HUDEP-2 (cell line): ENCODE data around the gene ANAPC2.
"Not testable (repeated sequence)": the region's sequence is repeated elsewhere in the genome, so short reads cannot be mapped to it uniquely, and the experiment has no call there.

Experiments
- DNase-seq, 76 experiments: peaks; one replicate each; lab custom pipeline; 2025; ENCODE audit not compliant: unreplicated experiment in 76 of 76; lab: John Stamatoyannopoulos, UW

ANAPC2 gene

DNA sequence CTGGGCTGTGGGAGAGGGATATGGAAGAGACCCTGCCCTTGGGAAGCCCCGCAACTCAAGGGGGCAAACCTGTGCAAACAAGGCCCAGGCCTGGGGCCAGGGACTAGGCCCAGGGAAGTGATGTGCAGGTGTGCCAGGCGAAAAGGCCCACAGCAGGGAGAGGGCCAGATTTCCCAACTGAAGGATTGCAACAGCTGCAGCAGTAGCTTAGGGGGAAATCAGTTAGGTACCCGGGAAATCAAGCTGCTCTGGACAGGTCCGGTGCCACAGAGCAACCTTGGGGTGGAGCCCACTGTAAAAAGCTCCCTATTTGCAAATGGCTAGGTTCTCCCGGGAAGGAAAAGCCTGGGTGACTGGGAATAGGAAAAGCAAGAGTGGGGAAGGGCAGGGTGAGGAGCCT, 39.0 kb downstream of the ANAPC2 start:
- DNase-seq: no peak

DNA sequence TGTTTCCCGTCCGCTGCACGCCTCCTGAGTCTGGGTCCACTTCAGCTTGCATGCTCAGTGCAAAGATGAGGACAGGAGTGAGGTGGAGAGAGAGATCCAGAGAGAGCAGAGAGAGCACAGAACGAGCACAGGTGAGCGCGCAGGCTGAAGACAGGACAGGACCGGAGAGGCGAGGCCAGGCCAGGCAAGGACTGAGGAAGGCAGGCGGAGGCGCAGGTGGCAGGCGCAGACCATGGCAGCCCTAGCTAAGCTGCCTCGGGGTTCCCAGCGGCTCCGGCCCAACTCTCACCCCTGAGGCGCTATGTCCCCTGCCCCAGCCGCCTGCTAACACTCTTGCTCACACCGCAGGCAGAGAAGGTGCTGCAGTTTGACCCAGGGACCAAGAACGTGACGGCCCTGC, 39.7 kb downstream of the ANAPC2 start:
- DNase-seq: no peak

DNA sequence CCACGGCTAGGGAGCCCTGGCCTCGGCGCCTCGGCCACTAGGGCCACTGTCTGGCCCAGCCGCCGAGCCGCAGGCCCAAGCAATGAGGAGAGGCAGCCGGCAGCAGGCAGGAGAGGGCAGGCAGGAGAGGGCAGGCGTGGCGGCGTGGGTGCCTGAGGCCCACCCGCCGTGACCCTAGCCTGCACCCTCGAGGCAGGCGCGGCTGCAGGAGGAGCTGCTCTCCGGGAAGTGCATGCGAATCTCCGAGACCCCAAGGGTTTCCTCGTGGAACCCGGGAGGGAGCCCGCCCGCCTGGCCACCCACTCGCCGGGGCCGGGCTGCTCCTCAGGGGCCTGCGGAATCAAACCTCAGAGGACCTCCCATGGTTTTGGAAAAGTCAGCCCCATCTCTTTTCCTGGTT, 40.1 kb downstream of the ANAPC2 start:
- DNase-seq: no peak

DNA sequence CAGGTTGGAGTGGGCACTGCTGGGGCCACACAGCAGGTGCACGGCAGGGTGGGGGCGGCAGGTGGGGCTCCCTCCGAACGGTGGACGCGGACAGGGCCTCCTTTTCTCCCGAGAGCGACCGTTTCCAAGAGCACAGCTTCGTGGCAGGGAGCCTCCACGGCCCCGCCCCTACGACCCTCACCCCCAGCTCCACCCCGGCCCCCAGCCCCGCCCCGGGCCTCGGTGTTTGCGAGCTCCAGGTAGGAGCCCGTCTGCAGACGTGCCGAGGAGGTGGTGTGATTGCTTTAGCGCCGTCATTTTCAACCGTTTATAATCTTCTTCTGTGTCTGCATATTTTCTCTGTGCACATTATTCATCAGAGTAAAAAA, 40.6 kb downstream of the ANAPC2 start:
- DNase-seq: no peak

DNA sequence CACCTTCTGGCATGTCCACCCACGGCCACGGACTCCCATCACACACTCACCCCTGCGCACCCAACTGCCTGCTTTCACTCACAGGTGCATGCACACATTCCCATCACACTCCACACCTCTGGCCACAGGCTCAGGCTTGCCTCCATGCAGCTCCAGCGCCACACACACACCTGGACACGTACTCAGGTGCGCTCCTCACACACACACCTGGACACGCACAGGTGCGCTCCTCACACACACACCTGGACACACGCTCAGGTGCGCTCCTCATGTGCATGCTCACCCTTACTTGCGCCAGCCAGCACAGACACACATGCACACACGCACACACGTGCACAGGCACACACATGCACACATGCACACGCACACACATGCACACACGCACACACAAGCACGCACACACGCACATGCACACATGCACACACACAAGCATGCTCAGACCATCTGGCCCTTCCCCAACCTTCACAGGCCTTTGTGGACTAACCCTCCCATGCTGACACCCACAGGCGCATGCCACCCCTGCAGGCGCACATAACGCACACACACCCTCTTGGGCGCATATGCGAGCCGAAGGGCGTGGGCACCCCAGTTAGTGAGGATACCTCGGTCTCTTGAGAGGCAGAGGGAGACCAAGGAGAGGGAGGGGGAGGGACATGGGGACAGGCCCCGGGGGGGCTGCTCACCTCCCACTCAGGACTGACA, 41.1 kb downstream of the ANAPC2 start:
- no peak for DNase-seq

DNA sequence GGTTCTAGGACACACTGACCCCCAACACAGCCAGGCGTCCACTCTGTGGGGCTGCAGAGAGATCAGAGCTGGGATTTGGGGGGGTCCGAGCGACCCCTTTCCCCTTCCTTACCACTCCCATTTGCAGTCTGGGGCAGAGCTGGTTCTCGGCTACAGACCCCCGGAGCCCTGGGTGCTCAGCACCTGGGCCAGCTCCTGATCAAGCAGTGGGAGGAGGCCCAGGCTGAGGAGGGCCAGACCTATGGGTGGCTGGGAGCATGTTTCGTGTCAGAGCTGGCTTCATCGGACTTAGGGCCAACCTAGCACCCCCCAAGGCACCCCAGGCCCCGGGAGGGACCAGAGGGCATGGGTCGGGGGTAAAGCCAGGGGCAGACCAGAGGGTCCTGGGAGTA, 41.8 kb downstream of the ANAPC2 start:
- no peak for DNase-seq

DNA sequence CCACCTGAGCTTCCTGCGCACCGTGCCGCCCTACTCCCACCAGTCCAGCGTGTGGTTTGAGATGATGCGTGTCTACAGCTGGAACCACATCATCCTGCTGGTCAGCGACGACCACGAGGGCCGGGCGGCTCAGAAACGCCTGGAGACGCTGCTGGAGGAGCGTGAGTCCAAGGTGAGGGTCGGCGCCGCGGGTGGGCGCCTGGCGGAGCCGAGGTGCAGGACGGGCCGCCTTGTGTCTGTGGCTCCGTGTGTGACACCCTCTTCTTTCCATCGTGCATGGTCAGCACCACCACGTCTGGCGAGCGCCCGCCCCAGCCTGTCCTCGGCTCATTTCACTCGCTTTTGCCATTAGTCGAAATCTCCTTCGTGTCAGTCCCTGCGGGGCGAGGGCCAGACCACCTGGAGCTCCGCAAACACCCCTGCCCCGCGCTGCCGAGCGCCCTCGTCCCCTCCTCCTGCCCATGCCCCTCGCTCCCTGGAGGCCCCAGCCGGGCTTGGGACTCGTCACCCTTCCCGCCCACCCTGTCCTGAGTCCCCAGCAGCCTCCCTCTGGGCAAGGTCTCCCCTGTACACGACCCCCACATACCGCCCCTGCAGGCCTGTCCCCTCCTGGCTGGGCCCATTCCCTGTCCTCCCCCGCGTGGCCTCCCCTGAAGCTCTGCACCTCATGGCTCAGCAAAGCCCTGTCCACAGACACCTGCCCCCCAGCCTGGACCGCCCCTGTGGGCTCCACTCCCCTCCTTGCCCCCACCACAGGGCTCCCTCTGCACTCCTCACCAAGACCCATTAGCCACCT, 42.4 kb downstream of the ANAPC2 start:
- DNase-seq: no peak

DNA sequence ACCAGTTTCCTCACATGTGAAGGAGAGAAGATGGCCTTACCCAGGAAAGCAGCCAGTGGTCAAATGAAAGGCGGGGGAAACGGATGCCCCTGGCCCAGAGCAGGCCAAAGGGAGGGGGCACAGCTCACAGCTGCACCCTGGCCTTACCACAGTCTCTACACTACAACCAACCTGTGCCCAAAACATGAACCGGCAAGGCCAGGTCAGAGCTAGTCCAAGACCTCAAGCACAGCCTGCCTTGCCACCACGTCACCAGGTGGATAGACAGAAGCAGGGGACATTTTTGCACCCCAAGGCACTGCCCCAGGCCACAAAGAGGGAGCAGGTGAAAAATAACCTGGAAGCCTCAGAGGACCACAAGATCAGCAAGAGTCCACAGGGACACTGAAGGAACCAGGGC, 44.9 kb downstream of the ANAPC2 start:
- no peak for DNase-seq

DNA sequence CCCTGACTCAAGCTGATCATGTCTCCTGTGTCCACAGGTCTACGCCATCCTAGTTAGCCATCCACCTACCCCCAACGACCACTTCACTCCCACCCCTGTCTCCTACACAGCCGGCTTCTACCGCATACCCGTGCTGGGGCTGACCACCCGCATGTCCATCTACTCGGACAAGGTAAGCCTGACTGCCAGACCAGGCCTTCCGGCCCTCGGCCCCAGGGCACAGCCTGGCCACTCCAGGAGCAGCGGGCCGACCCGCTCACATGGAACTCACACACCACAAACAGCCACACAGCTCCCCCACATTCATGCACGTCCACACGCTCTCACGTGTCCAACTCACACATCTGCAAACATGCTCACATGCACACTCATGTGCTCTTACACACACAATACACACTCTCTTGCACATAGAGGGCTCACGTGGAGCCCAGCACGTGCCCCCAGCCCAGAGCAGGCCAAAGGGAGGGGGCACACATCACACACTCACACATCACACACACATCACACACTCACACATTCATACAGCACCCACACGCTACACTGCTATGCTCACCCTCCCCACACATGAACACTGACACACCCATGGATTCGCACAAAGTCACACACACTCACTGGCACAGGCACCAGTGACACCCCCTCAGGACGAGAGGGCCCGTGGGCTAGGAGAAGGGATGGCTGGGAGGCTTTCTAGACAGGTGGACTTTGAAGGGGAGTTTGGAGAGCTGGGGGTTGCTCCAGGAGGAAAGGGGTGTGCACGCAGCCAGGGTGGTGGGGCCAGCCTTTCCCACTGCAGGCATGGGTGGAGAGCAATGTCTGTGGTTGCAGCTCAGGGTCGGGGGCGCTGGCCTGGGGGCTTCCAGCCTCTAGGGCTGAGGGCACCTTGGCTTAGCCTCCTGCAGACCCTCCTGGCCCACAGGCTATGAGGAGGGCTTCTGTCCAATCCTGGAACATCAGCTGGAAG, 46.1 kb downstream of the ANAPC2 start:
- no peak for DNase-seq

DNA sequence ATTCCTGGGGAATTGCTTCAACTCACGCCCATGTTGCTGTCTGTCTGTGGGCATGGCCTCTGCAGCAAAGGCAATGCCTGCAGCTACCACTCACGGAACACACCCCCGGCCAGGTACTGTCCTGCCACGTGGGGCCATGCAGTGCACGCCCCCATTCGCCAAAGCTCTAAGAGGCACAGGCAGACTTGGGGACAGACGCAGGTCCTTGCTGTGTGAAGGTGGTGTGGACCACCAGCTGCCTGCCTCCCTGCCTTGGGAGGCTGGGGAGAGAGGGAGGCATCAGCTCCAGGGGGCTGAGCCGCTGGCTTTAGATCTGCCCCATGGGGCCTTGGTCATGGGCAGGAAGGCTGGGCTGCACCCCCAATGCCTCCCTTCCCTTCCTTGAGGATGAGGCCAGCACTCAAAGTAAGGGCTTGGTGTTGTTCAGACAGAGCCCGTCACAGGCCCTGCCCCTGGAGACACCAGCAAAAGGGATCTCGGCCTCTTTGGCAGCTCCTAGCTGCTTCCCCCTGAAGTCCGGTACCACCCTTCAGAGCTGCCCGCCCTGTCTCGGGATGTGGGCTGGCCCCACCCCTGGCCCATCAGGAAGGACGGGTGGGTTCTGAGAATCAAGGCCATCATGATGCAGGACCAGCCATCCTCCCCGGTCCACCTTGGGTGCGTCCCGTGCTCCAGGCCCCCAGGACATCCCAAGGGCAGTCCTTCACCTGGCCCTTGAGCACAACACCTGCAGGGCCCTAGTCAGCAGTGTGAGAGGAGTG, 47.1 kb downstream of the ANAPC2 start:
- no peak for DNase-seq

DNA sequence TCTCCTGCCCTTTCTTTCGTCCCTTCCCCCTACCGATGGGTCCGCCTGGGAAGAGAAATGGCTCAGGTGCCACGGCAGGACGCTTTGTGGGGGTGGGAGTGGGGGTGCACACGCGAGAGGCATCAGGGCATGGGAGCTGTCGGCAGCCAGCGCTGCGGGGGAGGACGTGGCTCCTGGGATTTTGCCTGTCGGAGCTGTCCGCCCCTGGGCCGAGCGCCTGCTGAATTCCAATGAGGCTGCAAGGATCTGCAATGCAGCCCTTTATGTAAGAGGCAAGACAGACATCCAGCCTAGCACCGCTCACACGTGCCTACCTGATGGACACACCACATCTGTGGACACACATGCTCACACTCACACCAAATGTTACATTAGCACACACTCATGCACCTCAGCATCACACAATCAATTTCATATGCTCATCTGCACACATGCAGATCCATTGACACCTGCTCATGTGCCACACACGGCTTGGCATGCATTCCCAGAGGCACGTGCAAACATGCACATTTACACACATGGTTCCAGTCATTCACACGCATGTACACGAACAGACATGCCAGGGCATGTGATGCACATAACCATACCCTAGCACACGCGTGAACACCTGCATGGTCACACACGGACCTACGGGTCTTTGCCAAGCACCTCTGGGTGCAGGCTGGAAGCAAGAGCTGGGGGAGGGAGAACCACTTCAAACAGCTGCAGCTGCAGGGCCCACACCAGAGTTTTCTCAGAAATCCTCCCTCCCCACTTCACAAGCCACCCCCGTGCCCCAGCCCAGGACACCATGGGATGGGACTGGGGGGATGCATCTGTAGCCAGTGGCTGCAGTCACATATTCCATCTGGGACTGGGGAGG, 48.0 kb downstream of the ANAPC2 start:
- DNase-seq: no peak

DNA sequence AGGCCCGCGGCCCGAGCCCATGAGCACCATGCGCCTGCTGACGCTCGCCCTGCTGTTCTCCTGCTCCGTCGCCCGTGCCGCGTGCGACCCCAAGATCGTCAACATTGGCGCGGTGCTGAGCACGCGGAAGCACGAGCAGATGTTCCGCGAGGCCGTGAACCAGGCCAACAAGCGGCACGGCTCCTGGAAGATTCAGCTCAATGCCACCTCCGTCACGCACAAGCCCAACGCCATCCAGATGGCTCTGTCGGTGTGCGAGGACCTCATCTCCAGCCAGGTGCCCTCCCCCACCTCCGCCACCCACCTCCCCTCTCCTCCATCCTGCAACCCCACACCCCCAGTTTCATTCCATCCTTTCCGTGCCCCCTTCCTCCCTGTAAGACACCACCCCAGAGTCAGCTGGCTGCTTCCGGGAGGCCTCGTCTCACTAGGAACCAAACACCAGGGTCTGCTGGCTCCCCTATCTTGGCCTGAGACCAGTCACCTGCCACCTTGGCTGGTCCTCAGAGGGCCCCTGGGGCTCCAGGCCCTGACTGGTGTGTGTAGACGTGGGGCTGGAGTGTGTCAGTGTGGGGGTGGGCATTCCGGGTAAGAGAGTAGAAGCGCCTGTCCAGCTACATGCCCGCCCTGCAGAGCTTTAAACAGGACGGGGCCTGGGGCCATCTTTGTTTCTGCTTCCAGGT, 48.8 kb downstream of the ANAPC2 start:
- no peak for DNase-seq

DNA sequence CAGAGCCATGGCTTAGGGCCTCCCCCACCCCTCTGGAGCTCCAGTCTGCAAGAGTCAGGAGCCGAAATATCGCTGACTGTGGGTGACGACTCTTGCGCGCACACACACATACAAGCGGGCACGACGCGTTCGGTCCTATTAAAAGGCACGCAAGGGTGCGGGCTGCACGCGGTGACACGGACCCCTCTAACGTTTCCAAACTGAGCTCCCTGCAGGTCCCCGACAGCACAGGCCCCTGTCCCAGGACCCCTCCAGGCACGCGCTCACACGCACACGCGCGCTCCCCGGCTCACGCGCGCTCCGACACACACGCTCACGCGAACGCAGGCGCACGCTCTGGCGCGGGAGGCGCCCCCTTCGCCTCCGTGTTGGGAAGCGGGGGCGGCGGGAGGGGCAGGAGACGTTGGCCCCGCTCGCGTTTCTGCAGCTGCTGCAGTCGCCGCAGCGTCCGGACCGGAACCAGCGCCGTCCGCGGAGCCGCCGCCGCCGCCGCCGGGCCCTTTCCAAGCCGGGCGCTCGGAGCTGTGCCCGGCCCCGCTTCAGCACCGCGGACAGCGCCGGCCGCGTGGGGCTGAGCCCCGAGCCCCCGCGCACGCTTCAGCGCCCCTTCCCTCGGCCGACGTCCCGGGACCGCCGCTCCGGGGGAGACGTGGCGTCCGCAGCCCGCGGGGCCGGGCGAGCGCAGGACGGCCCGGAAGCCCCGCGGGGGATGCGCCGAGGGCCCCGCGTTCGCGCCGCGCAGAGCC, 49.5 kb downstream of the ANAPC2 start, which contains the start of gene GRIN1:
TSS of gene GRIN1 (plus strand) at position 433 of the 746 bp plus-strand sequence. CDS start 333 bp downstream, outside the sequence.
- peak in 4 of 76 experiments; percentile 14 to 46 (median 28) for DNase-seq

DNA sequence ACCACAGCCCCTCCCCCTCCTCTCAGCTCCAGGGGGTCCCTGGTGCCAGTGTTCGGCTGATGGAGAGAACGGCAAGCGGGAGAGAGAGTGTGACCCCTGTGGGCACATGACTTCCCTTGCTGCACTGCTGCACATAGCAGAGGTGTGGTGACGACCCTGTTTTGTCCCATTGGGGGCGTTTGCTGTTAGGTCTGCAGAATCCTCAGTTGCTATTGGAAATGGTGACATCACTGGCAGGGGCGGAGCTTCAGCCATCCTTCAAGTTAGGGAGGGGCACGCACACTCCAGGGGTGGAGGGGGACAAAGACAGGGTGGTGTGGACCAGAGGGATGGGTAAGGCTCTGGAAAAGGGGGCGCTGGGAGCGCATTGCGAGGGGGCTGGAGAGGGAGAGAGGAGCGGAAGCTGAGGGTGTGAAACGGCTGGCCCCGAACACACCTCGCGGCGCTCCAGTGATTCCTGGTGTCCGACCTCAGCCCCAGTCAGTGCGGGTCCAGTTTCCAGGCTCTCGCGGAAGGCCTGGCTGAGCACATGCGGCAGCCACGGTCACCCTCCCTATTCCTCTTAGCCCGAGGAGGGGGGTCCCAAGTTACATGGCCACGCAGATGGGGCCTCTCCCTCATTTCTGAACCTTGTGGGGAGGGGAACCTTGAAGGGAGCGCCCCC, 50.2 kb downstream of the ANAPC2 start:
- no peak for DNase-seq

DNA sequence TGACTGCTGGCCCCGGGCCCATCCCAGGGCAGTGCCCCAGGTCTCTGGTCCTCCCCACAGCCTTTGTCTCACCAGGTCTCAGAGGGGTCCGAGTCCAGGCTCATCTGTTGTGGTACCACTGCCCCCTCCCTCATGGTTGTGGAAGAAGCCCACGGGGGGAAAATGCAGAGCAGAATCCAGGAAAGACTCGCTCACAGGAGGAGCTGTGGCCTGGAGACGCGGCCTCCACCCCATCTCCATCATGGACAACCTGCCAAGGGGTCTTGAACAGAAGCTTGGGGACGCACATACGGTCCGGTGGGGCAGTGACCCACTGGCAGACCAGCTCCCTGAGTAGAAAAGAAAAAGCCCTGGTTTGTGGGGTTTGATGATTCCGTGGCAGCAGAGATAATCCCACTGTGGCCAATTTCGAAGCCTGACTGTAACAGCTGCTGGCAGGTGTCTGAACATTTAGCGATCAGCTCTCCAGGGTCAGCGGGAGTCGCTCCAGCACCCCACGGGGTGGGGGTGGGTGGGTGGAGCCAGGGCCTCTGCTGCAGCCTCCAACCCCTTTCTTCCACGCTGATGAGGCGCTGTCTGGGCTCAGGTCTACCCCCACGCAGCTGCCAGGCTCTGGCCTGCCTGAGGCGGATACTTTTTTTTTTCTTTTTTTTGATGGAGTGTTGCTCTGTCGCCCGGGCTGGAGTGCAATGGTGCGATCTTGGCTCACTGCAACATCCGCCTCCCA, 51.3 kb downstream of the ANAPC2 start:
- DNase-seq: no peak

DNA sequence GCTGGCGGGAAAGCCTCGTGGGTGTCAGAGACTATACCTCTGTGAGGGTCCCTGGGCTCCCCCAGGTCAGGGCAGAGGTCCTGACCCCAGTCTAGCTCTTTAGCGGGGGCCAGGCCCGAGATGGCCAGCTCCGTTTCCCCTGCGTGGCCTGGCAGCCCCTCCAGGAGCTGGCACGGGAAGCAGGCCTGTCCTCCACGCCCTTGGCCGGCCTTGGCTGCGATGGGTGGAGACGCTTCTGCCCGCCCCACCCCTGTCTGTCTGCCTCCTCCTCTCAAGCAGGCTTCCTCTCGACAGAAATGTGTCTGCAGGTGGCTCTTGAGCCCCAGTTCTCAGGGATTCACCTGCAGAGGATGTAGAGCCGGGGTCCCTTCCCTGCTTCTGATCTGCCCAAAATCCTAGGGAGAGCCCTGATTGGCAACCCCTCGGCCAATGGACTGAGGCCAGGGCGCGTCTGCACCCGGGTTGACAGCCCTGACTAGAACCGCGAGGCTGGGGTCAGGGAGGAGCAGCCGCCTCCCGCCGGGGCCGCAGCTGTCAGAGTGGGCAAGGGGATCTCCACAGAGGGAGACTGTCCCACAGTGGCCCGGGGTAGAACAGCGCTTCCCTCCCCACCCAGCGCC, 52.0 kb downstream of the ANAPC2 start:
- DNase-seq: peak in 46 of 76 experiments; percentile 6 to 61 (median 42)

DNA sequence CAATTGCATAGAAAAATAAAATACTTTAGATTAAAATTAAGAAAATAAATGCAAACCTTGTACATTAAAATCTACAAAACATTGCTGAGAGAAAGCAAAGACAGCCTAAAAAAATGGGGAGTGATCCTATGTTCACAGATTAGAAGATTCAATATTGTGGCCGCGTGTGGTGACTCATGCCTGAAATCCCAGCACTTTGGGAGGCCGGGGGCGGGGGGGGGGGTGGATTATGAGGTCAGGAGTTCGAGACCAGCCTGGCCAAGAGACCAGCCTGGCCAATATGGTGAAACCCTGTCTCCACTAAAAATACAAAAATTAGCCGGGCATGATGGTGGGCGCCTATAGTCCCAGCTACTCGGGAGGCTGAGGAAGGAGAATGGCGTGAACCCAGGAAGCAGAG, 53.2 kb downstream of the ANAPC2 start:
- not testable (repeated sequence) for DNase-seq
